ENCODE results near the gene PREX1. TPM values are rescaled to one million over a fixed set of nuclear protein-coding genes. Genes with fewer than 3 reads are reported as not detected.

PREX1 gene
- total and polyA plus RNA-seq, 2 donors (not counting 3 experiments of a cell fraction or from before 2014, with no cell fraction given) = 51.3 to 72.9 TPM

GRCh38 chr20:48583171-48583570 is 244.6 kb downstream of the PREX1 start:
- dilution Hi-C loops (cut with MboI; ENCODE audit: extremely low pct_ligation_motif_present, low sequenced_read_pairs) = no loop called here
- H3K27ac ChIP-seq (ENCODE audit: insufficient read depth, low read depth, low read length) = no peak overlapping the region
- DNase-seq (ENCODE audit: low read depth, low spot score) = no peak
- no peak for TF ChIP-seq MYC (IDR thresholded peaks at IDR 0.05; ENCODE audit: low read depth, low read length)
- TF ChIP-seq EZH2 (IDR thresholded peaks at IDR 0.05; ENCODE audit: borderline replicate concordance, low read depth, low read length, severe bottlenecking) = no peak
- H3K4me3 ChIP-seq (replicated peaks in 1 of 3; ENCODE audit: insufficient read depth in 1 of 3, low read depth in 1 of 3, low read length in 3 of 3) = no peak overlapping the region
- peaks cover 0 to 2% of the 10 kb centered on the region in 2 experiments for H3K27me3 ChIP-seq (ENCODE audit: control insufficient read depth in 2 of 2, insufficient read depth in 2 of 2, low read length in 2 of 2)
- no peaks in the 10 kb centered on the region for H3K36me3 ChIP-seq (ENCODE audit: control insufficient read depth in 2 of 2, extremely low read depth in 1 of 2, insufficient read depth in 2 of 2, low read length in 2 of 2)
- H3K9me3 ChIP-seq (replicated peaks; ENCODE audit: control insufficient read depth, insufficient read depth, low read length) = no peaks in the 10 kb centered on the region
- no peaks in the 10 kb centered on the region for H3K79me2 ChIP-seq (ENCODE audit: control insufficient read depth, insufficient read depth, low read length)
- ChIA-PET POLR2A (no interaction called here), CTCF (interaction anchor here (0.6 to 0.8 kb wide), 2 partner anchors 13 to 759 kb away, joined by 3 read pairs; no protein-coding TSS in a partner anchor)
- no peaks in the 10 kb centered on the region for H3K4me1 ChIP-seq (ENCODE audit: control insufficient read depth, extremely low read depth, insufficient read depth, low read length)
- no peak overlapping the region for H2AFZ ChIP-seq (ENCODE audit: low read depth, low read length)
- FAIRE-seq = no peak
- no peak overlapping the region for H3K4me2 ChIP-seq (ENCODE audit: insufficient read depth, low read length)
- H4K20me1 ChIP-seq (replicated peaks; ENCODE audit: control insufficient read depth, extremely low read depth, insufficient read depth, low read length) = no peaks in the 10 kb centered on the region
- intact Hi-C loops (cut with micrococcal nuclease) = no loop called here
- BruUV-seq (replicated peaks) = no TSS peak
- no peaks in the 10 kb centered on the region for H3K9me1 ChIP-seq (replicated peaks; ENCODE audit: control insufficient read depth, extremely low read depth, insufficient read depth, low read length)
- H3K9ac ChIP-seq (replicated peaks; ENCODE audit: extremely low read depth, insufficient read depth, low read length) = no peak overlapping the region

GRCh38 chr20:48582673-48582985 is 245.2 kb downstream of the PREX1 start:
- DNase-seq (ENCODE audit: low read depth, low spot score) (no peak), FAIRE-seq (no peak)
- Histone ChIP-seq H3K27me3 (ENCODE audit: control insufficient read depth in 2 of 2, insufficient read depth in 2 of 2, low read length in 2 of 2) (peaks cover 0 to 2% of the 10 kb centered on the region in 2 experiments), H3K9me1 (replicated peaks; ENCODE audit: control insufficient read depth, extremely low read depth, insufficient read depth, low read length) (no peaks in the 10 kb centered on the region), H3K27ac (ENCODE audit: insufficient read depth, low read depth, low read length) (no peak overlapping the region), H3K4me1 (ENCODE audit: control insufficient read depth, extremely low read depth, insufficient read depth, low read length) (no peaks in the 10 kb centered on the region), H3K79me2 (ENCODE audit: control insufficient read depth, insufficient read depth, low read length) (no peaks in the 10 kb centered on the region), H3K36me3 (ENCODE audit: control insufficient read depth in 2 of 2, extremely low read depth in 1 of 2, insufficient read depth in 2 of 2, low read length in 2 of 2) (no peaks in the 10 kb centered on the region), H3K9me3 (replicated peaks; ENCODE audit: control insufficient read depth, insufficient read depth, low read length) (no peaks in the 10 kb centered on the region), H3K4me3 (replicated peaks in 1 of 3; ENCODE audit: insufficient read depth in 1 of 3, low read depth in 1 of 3, low read length in 3 of 3) (no peak overlapping the region), H3K9ac (replicated peaks; ENCODE audit: extremely low read depth, insufficient read depth, low read length) (no peak overlapping the region), H4K20me1 (replicated peaks; ENCODE audit: control insufficient read depth, extremely low read depth, insufficient read depth, low read length) (no peaks in the 10 kb centered on the region), H2AFZ (ENCODE audit: low read depth, low read length) (no peak overlapping the region), H3K4me2 (ENCODE audit: insufficient read depth, low read length) (no peak overlapping the region)
- dilution Hi-C loops (cut with MboI; ENCODE audit: extremely low pct_ligation_motif_present, low sequenced_read_pairs) = no loop called here
- intact Hi-C loops (cut with micrococcal nuclease) = no loop called here
- ChIA-PET POLR2A (no interaction called here), CTCF (interaction anchor here (0.6 to 0.8 kb wide), 2 partner anchors 13 to 759 kb away, joined by 3 read pairs; no protein-coding TSS in a partner anchor)
- TF ChIP-seq MYC (IDR thresholded peaks at IDR 0.05; ENCODE audit: low read depth, low read length) = no peak
- no peak for TF ChIP-seq EZH2 (IDR thresholded peaks at IDR 0.05; ENCODE audit: borderline replicate concordance, low read depth, low read length, severe bottlenecking)
- no peak for TF ChIP-seq FOS (IDR thresholded peaks at IDR 0.05; ENCODE audit: borderline replicate concordance, insufficient read depth, low read length)
- TF ChIP-seq CTCF (IDR thresholded peaks at IDR 0.05; ENCODE audit: extremely low read depth in 1 of 2, insufficient read depth in 1 of 2, low read depth in 1 of 2, low read length in 2 of 2) = no peak
- no peak for TF ChIP-seq JUN (IDR thresholded peaks at IDR 0.05; ENCODE audit: borderline replicate concordance, insufficient read depth, insufficient read length, low read depth)
- no peak for TF ChIP-seq POLR2A (IDR thresholded peaks at IDR 0.05; ENCODE audit: low read depth, low read length)
- no peak for TF ChIP-seq MAX (IDR thresholded peaks at IDR 0.05; ENCODE audit: insufficient read depth, insufficient read length)
- TF ChIP-seq POLR2AphosphoS5 (IDR thresholded peaks at IDR 0.05; ENCODE audit: insufficient read depth, low read depth, low read length) = no peak
- no peak for TF ChIP-seq GATA2 (IDR thresholded peaks at IDR 0.05; ENCODE audit: insufficient read depth, insufficient read length, low read depth, low read length)
- BruUV-seq (replicated peaks) = no TSS peak
